NCI-H460 (cell line): ENCODE data around the gene EDC3. TPM values are rescaled to one million over a fixed set of nuclear protein-coding genes. Genes with fewer than 3 reads are reported as not detected.
A peak's percentile ranks its signal among the peaks of the same experiment; 100 is the strongest.

ENCODE experiments used
- DNase-seq: peaks from one replicate; pipeline ENCODE4 v3.0.0-alpha.2; 2016; ENCODE audit warnings: low read depth; ENCODE audit errors: extremely low read depth
- total RNA-seq: library from RNA; depleted of rRNA; stranded (reverse); fragments of >200 nt; shearing (Covaris generic); gene quantifications from 2 replicates; pipeline ENCODE4 v1.2.3, GENCODE V29; 2014

The EDC3 gene
- total RNA-seq, 1 experiment from 2014 or later: 10.3 TPM

DNA sequence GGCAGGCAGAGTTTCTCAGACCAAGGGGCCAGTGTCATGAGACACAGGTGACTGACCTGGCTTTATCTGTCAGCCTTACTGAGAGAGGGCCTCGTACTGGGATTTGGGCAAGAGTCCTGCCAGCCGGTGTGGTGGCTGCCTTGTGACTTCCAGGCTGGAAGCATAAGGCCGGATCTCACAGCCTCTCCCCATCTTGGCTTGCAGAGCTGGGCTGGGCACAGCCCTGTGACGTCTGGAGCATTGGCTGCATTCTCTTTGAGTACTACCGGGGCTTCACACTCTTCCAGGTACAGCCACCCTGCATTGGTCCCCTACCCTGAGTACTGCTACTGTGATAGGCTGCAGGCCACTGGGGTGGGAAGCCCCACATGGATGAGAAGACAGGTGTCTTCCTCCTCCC is 68.1 kb downstream of the EDC3 start:
- no peak for DNase-seq

DNA sequence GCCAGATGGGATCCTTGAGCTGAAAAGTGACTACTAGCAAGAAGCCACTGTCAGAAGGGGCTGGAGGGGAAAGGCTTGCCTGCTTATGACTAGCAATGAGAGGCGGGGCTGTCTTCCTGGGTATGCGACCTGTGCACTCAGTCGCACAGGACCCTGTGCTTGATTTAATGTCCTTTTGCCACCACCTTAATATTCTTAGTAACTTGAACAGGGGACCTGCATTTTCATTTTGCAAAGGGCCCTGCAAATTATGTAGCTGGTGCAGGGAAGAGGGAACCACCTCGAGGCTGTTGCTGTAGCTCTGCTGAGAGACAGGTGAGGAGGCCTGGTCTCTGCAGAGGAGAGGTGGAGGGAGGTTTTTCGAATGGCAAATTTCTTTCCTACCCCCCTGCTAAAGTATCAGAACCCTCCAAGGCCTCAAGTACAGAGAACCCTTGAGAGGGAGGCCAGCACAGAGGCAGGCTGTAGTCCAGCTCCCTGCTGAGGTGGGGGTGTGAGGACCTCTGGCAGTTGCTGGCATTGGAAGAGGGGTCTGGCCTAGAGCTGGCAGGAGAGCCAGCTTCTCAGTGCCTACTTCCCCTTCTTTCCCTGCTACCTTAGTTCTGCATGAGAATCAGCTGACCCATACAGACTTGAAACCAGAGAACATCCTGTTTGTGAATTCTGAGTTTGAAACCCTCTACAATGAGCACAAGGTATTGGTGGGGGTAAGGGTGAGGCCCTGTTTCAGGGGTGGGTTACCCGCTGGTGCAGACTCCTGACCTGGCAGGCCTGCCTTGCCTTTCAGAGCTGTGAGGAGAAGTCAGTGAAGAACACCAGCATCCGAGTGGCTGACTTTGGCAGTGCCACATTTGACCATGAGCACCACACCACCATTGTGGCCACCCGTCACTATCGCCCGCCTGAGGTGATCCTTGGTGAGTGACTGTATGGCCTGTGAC is 68.8 kb downstream of the EDC3 start:
- no peak for DNase-seq

DNA sequence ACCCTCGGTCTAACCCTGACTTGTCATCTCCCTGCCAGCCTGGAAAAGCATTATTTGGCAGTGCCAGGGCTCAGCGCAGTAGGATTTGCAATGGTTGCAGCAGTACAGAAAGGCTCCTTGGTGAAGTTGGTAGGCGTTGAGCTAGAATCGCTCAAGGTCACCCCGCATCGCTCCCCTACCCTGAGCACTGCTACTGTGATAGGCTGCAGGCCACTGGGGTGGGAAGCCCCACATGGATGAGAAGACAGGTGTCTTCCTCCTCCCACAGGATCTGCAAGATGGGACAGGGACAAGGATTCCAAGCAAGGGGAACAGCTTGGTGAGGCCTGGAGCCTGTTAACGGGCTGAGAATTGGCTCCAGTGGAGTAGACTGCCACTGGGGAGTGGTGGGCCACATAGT is 69.5 kb downstream of the EDC3 start:
- DNase-seq: no peak

DNA sequence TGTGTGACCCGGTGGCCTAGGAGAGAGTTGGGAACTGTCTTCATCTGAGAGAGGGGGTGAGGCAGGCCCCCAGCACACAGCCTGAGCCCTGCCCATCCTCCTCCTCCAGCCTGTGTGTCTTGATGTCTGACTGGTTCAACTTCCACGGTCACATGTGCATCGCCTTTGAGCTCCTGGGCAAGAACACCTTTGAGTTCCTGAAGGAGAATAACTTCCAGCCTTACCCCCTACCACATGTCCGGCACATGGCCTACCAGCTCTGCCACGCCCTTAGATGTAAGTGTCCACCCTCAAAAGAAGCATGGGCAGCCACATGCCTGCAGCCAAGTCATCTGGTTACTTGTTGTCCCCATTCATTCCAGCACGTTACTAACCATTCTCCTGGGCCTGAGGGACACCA is 70.1 kb downstream of the EDC3 start:
- DNase-seq: no peak

DNA sequence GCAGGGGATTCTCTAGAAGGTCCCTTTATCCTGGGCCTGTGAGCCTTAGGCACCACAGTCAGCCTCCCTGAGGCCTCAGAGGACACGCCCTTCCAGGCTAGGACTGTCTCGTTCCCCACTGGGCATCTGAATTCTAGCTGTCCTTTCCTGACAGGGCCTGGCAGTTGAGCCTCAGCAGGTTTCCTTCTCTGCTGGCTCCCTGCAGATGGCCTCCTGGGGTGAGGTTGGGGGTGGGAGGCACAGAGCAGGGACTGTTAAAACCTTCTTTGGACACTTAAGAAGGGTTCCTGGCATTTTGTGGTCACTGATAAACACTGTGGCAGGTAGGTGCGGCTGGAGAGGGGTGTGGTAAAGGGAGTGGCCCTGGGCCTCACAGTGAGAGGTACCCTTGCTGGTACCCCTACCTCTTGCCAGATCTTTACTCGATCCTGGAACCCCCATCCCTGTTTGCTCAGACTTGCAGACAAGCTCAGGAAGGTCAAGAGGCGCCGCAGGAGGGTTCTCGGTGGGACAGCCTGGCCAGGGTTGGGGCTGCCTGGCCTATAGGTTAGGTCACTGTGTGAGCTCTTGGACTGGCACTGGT is 71.7 kb downstream of the EDC3 start:
- DNase-seq: no peak

DNA sequence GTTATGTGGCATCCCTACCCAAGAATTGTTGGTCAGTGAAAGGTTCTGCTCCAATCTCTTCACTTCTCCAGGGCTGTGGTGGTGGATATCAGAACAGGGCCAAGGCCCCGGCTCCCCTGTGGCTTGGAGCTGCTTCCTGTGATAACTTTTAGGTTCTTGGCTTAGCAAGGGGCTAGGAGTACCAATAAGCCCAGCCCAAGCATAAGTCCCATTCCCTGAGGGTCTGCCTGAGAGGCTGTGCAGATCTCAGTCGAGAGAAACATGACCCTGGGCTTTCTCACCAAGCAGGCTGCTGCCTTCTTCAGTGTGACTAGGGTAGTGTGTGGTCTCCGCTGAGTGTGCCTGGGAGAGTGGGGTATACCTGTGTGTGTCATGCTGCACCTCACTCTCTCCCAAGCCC is 73.1 kb downstream of the EDC3 start:
- DNase-seq: no peak

DNA sequence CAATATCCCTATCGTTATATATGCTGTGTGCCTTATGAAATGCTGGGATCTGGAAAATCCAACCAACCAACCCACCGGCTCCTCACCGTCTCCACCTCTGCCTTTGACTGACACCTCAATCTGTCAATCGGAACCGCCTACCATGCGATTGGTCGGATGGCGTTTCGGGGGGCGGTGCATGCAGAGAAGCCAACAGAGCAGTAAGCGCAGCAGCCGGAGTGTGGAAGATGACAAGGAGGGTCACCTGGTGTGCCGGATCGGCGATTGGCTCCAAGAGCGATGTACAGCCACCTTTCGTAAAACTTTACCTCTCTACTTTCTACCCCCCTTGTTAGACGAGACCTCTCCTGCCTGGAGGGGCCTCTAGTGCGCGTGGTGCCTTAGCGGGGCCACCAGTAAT is 73.9 kb downstream of the EDC3 start:
- no peak for DNase-seq

DNA sequence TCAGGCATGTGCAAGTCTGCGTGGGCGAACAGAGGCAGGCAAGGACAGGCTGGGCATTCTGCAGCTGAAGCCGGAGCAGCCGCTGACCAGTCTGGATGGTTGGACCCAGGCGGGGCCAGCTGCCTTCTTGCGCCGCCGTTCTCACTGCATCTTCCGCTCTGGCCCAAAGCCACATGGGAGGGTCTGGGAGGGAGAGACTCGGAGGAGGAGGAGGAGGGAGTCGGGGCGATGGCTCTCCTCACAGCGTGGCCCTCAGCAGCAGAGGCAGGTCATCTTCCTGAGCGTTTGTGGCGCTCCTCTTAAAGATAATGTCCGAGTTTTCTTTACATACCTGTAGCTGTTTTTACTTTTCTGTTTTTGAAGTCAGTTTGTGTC is 74.3 kb downstream of the EDC3 start:
- DNase-seq: no peak

DNA sequence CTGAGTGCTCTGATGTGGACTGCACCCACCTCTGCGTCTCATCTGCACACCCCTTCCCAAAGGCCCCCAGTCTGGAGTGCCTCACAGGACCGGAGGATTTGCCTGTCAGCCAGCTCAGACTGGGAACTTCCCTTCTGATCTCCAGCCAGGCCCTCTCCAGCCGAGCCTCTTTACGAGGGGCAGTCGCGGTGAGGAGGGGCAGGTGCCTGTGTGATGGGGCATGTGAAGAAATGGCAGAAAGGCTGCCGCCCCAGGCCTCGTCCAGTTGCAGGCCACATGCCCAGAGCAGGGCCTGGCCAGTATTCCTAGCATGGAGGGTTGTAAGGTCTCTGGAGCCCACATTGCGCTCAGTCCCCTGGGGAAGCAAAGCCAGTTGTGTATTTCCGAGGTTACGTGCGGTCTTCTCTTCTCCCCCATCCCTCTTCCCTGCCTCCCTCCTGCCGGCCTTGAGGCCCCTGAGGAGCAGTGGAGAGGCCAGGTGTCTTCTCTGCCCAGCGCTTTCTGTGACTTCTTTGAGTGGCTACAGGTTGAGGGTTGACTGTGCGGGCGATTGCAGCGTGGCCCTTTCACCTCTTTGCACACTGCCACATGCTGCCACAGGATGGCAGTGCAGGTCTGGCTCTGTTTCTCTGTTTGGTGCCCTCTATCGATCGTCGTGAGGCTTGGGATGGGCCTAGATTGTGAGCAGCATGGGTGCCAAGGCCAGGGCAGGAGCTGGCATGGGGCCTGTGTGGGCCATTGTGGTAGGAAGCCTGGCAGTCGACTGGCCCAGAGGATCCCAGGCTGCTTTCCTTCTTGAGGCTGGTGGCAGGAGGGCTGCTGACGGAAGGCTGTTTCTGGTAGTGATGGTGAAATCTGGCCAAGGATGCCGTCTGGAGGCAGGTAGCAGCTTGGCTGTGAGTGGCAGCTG is 74.9 kb downstream of the EDC3 start:
- peak; percentile 85 for DNase-seq

DNA sequence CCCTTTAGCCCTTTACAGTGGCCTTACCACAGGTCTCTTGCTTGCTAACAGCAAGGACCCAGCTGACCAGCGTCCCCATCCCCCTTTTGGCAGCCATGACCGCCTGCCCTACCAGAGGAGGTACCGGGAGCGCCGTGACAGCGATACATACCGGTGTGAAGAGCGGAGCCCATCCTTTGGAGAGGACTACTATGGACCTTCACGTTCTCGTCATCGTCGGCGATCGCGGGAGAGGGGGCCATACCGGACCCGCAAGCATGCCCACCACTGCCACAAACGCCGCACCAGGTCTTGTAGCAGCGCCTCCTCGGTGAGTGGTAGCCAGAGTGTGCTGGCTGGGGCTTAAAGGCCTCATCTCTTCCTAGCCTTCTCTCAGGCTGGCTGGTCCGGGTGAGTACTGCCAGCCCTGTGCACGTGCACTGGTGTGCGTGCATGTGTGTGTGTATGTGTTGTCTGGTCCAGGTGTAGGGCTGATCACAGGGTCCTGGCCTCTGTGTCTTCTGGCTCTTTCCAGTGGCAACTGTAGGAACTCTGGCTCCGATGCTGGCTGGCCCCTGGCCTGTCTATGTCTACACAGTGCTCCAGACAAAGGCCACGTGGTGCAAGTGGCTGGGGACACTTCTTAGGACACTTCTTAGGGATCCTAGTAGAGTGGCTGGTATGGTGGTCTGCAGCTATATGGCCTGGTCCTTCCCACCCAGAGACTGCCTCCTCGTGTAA is 75.7 kb downstream of the EDC3 start:
- DNase-seq: no peak

DNA sequence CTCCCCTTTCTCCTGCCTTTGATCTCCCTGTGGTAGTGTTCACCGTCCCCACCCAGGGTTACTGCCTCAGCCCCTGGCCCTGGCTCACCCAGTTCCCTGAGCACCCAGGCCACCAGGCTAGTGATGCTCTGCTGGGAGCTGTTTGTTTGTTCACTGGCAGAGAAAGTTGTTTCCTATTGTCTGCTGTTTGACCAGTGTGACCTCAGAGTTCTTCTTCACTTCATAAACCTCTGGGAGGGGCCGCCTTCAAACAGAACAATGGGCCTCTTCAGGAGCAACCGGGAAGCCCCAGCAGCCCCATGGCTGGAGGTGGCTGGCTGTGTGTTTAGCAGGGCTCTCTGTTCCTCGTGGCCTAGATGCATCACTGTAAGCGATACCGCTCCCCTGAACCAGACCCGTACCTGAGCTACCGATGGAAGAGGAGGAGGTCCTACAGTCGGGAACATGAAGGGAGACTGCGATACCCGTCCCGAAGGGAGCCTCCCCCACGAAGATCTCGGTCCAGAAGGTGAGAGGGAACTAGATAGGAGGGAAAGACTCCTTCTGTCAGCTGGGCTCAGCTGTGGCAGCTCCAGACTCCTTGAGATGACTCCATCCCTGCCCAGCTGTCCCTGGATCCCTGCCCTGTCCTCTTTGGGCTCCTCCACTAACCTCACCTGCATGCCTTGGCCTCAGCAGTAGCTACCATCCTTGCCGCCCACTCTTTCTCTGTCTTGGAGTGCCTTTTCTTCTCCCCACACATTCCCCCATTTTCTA is 76.8 kb downstream of the EDC3 start:
- no peak for DNase-seq

DNA sequence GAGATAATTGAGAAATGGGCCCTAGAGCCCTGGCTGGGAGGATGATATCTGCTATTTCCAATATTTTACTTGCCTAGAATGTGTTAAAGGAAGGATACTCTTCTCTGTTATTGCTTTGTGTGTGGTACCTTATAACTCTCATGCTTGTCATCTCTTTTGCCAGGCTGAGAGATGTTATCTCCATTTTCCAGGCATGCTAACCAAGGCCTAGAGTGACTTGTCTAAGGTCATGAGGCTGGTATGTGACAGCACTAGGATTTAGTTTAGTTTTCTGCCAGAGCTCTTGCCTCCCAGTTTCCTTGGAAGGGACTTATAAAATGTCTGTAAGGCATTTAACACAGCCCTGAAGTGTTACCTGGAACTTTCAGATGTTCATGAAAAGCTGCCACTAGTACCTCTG is 78.8 kb downstream of the EDC3 start:
- DNase-seq: no peak

DNA sequence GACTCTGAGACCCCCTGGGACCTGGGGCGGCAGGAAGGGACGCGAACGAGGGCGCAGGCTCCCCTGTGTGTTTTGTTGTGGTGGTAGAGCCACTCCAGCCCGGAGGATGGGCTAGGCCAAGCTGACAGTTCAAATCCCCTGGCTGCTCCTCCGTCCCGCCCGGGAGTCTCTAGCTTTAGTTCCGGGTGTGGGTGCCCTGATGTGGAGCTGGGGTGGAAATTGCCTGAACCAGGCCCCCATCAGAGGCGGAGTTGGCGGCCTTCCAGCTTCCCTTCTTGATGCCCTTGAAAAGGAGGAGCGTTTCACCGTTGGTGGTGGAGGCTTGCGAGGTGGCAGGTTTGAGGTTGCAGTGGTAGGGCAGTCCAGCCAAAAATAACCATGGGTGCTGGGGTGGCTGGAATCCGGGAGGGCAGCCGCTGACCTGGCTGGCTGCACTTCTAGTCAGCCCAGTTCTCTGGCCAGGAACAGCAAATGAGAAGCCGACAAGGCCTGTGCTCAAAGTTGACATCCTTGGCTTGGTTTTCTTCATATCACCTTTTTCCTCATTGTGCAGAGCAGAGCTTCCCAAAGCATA is 79.4 kb downstream of the EDC3 start:
- no peak for DNase-seq

DNA sequence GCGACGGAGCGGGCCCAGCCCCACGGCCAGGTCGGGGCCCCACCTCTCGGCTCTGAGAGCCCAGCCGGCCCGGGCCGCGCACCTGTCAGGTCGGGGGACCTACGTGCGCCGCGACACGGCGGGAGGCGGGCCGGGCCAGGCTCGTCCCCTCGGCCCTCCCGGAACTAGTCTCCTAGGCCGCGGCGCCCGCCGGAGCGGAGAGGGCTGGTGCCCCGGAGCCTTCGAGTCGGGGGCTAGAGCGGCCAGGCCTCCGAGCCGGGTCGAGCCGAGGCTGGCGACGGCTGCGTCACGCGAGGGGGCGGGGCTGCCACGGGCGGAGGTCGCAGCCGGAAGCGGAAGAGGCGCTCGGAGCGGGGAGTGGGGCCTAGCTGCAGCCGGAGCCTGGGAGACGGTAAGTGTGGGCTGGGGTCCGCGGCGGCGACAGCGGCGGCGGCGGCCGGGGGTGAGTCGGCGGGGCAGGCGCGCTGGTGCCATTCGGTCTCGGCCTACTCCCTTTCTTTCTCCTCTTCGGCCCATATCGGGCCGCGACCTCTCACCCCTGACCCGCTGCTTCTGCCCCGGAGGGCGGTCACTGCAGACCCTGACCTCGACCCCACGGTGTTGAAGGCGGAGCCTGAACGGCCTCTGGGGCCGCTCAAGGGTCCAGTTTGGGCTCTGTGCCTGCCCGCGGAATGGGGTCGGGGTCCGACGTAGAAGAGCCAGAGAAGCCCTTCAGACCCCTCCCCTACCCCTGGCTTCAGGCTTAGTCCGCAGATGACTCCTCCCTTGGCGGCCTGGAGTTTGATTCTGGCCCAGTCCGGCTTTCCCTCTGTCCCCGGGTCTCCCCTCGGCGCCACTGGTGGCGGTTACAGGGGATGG is 80.1 kb downstream of the EDC3 start, which contains the start of gene CLK3:
CLK3 (plus strand) TSS at position 329 of the 858 bp plus-strand sequence. CDS start 3,361 bp downstream, outside the sequence.
- DNase-seq: peak; percentile 85

DNA sequence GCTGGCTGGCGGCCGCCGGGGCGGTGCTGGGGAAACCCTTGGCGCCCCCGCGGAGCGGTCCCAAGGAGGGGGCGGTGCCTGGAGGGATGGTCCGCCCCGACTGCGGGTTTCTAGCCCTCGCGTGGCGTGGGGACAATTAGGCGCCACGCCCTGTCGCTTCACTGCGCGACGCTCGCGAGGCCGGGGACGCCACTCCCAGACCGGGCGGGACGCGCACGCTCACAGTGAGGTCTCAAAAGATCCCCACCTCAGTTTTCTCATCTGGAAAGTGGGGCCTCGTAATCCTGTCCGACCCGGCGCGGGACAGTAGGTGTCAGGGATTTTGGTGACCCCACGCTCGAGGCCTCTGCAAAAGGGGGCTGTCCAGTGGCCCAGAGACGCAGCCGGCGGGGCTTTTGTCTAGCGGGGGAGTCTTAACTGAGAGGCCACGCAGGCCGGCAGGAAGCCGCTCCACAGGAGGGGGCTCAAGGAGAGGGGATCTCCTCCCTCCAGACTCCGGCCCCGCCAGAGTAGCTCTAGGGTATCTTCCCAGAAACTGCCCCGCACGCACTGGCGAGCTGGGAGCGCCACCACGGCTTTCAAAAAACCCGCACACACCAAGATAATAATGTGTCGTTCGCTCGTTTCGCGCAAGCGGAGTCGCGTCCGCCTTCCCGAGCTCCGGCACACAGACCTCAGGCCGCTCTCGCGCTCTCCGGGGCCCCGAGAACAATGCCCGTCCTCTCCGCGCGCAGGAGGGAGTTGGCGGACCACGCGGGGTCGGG is 80.9 kb downstream of the EDC3 start:
- DNase-seq: peak; percentile 42

DNA sequence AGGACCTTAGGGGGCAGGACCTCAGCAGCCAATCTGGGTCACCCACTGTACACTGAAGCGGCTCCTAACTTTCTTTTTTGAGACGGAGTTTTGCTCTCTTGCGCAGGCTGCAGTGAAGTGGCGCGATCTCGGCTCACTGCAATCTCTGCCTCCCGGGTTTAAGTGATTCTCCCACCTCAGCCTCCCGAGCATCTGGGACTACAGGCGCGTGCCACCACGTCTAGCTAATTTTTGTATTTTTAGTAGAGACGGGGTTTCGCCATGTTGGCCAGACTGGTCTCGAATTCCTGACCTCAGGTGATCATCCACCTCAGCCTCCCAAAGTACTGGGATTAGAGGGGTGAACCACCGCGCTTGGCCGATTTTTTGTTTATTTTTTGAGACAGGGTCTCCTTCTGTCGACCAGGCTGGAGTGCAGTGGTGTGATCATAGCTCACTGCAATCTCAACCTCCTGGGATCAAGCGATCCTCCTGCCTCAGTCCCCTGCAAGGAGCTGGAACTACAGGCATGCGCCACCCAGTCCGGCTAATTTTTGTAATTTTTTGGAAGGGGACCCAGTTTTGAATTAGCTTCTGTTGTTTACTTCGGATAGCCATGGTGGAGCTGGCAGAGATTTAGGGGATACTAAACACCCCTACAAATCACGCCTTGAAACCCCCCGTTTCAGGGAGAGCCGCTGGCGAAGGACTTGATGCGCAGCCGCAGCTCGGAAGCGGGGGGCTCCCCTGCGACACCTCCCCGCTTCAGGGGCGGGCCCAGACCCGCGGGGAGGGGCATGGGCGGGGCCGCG is 81.7 kb downstream of the EDC3 start:
- no peak for DNase-seq
